GM19463 (cell line): ENCODE data around the gene ARAP3.
"Not testable (repeated sequence)": the region's sequence is repeated elsewhere in the genome, so short reads cannot be mapped to it uniquely, and the experiment has no call there.

Source experiments
- ATAC-seq: cut with Tn5 transposase; IDR thresholded peaks from one replicate; pipeline ENCODE4 v1.9.1; 2021; ENCODE audit warnings: mild to moderate bottlenecking, moderate library complexity; ENCODE audit not compliant: unreplicated experiment

The ARAP3 gene

GRCh38 chr5:141681695-141682641 lies at the start of gene ARAP3:
Gene ARAP3, minus strand, starts transcription at chr5:141682230. Its CDS starts 1,744 bp downstream, at chr5:141680486.
- ATAC-seq, result peak; percentile 68

GRCh38 chr5:141729387-141730006 lies 47.5 kb upstream of the ARAP3 start:
- no peak for ATAC-seq

- no peak for ATAC-seq
These were observed 43.9 kb upstream of the ARAP3 start for GRCh38 chr5:141725891-141726290.

GRCh38 chr5:141725174-141725573 lies 43.1 kb upstream of the ARAP3 start:
- not testable (repeated sequence) for ATAC-seq

GRCh38 chr5:141722266-141722665 lies 40.2 kb upstream of the ARAP3 start:
- no peak for ATAC-seq

- ATAC-seq, result no peak
These were observed 35.0 kb upstream of the ARAP3 start for GRCh38 chr5:141717043-141717442.

GRCh38 chr5:141716468-141716867 lies 34.4 kb upstream of the ARAP3 start:
- ATAC-seq, result no peak

GRCh38 chr5:141716009-141716408 lies 34.0 kb upstream of the ARAP3 start:
- ATAC-seq, result no peak

- ATAC-seq, result no peak
These were observed 33.4 kb upstream of the ARAP3 start for GRCh38 chr5:141715346-141715905.

- ATAC-seq, result no peak
These were observed 32.7 kb upstream of the ARAP3 start for GRCh38 chr5:141714542-141715310.

- no peak for ATAC-seq
These were observed 31.7 kb upstream of the ARAP3 start for GRCh38 chr5:141713616-141714309.

GRCh38 chr5:141711687-141712086 lies 29.7 kb upstream of the ARAP3 start:
- no peak for ATAC-seq

- no peak for ATAC-seq
These were observed 27.8 kb upstream of the ARAP3 start for GRCh38 chr5:141709699-141710267.

GRCh38 chr5:141708016-141708415 lies 26.0 kb upstream of the ARAP3 start:
- ATAC-seq, result no peak

GRCh38 chr5:141707510-141707909 lies 25.5 kb upstream of the ARAP3 start:
- ATAC-seq, result no peak

- no peak for ATAC-seq
These were observed 24.1 kb upstream of the ARAP3 start for GRCh38 chr5:141706121-141706520.

GRCh38 chr5:141705469-141705868 lies 23.4 kb upstream of the ARAP3 start:
- ATAC-seq, result no peak

- ATAC-seq, result no peak
These were observed 22.8 kb upstream of the ARAP3 start for GRCh38 chr5:141704782-141705297.

- ATAC-seq, result no peak
These were observed 21.1 kb upstream of the ARAP3 start for GRCh38 chr5:141703133-141703561.
